Measurements from ENCODE around the gene ASGR2.
"Not testable (repeated sequence)": the region's sequence is repeated elsewhere in the genome, so short reads cannot be mapped to it uniquely, and the experiment has no call there.

The ASGR2 gene

GRCh38 chr17:7114241-7114874 is at the start of gene ASGR2:
ASGR2 (minus strand) TSS chr17:7114822; CDS start chr17:7114240, 582 bp downstream.
- no peak for ATAC-seq
- TF ChIP-seq CSDC2 (CRISPR knock-in tag; IDR thresholded peaks at IDR 0.05): no peak
- TF ChIP-seq ZFP3 (CRISPR knock-in tag; IDR thresholded peaks at IDR 0.05): no peak
- no peak for TF ChIP-seq OSR1 (CRISPR knock-in tag; IDR thresholded peaks at IDR 0.05)
- no peak for TF ChIP-seq ARNTL (CRISPR knock-in tag; IDR thresholded peaks at IDR 0.05; ENCODE audit: borderline replicate concordance, low read depth)
- no peak for TF ChIP-seq ZFP30 (CRISPR knock-in tag; IDR thresholded peaks at IDR 0.05)
- no peak for TF ChIP-seq ISL1 (CRISPR knock-in tag; IDR thresholded peaks at IDR 0.05)
- TF ChIP-seq TCF4 (CRISPR knock-in tag; IDR thresholded peaks at IDR 0.05; ENCODE audit: borderline replicate concordance): no peak
- TF ChIP-seq ZNF70 (CRISPR knock-in tag; IDR thresholded peaks at IDR 0.05): no peak

DNA sequence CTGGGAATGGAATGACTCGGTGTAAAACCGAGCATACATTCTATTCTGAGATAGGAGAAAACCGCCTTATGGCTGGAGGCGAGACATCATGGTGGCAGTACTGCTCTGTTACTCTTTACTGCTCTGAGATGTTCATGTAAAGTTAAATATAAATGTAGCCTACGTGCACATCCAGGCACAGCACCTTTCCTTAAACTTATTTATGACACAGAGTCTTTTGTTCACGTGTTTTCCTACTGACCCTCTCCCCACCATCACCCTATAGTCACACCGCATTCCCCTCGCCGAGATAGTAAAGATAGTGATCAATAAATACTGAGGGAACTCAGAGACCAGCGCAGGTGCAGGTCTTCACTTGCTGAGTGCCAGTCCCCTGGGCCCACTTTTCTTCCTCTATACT is 44.9 kb upstream of the ASGR2 start:
- ATAC-seq: not testable (repeated sequence)

GRCh38 chr17:7158424-7158823 is 43.8 kb upstream of the ASGR2 start:
- not testable (repeated sequence) for ATAC-seq

DNA sequence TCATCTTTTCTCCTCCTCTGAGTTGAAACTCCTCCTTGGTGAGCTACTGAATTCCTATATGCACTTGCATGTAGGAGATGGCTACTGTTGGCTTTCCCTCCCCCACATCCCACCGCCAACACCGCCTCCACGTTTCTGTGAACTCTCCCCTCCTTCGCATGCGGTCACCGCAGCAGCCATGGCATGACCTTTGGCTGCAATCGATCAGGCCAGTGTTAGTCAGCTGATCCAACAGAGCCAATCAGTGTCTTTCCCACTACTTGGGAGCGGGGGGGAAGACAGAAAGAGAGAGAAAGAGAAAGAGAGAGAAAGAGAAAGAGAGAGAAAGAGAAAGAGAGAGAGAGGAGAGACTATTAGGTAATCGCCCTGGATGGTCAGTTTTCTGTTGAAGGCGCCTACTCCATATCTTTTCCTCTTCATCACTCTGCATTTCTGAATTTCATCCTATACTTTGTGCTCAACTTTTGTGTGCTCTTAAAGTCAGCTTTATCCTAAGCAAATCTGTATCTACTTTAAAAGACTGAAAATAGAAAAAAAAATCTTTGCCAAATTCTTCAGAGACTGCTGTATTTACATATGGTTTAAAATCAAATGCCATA is 41.8 kb upstream of the ASGR2 start:
- TF ChIP-seq PATZ1 (CRISPR knock-in tag; IDR thresholded peaks at IDR 0.05; ENCODE audit: borderline replicate concordance) (no peak), TOX (CRISPR knock-in tag; IDR thresholded peaks at IDR 0.05; ENCODE audit: borderline replicate concordance) (no peak), ESRRG (CRISPR knock-in tag; IDR thresholded peaks at IDR 0.05) (no peak)
- TF ChIP-seq, protein P1, sequence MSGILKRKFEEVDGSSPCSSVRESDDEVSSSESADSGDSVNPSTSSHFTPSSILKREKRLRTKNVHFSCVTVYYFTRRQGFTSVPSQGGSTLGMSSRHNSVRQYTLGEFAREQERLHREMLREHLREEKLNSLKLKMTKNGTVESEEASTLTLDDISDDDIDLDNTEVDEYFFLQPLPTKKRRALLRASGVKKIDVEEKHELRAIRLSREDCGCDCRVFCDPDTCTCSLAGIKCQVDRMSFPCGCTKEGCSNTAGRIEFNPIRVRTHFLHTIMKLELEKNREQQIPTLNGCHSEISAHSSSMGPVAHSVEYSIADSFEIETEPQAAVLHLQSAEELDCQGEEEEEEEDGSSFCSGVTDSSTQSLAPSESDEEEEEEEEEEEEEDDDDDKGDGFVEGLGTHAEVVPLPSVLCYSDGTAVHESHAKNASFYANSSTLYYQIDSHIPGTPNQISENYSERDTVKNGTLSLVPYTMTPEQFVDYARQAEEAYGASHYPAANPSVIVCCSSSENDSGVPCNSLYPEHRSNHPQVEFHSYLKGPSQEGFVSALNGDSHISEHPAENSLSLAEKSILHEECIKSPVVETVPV (CRISPR knock-in tag; IDR thresholded peaks at IDR 0.05): no peak

DNA sequence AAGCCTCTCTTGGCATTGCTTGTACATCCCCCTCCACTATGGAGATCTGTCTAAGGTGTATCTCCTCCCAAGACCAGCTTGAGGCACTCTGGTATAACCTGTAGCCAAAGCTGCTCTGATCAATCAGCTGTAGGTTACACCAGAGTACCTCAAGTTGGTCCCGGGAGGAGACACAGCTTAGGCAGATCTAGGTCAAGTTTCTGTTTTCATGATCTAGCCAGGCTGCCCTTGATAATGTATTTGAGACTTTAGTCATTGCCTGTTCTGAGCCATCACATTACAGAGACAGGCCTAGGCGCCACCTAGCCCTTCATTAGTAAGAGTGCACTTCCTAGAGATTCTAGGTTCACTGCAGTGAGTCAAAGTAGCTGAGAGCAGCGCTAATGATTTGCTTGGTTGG is 33.1 kb upstream of the ASGR2 start:
- TF ChIP-seq ZNF70 (CRISPR knock-in tag; IDR thresholded peaks at IDR 0.05) (no peak), RARB (CRISPR knock-in tag; IDR thresholded peaks at IDR 0.05) (no peak), CSDC2 (CRISPR knock-in tag; IDR thresholded peaks at IDR 0.05) (no peak), ZFP30 (CRISPR knock-in tag; IDR thresholded peaks at IDR 0.05) (no peak), ZNF8 (CRISPR knock-in tag; IDR thresholded peaks at IDR 0.05) (no peak), PPARA (CRISPR knock-in tag; IDR thresholded peaks at IDR 0.05; ENCODE audit: borderline replicate concordance) (no peak), ZFP3 (CRISPR knock-in tag; IDR thresholded peaks at IDR 0.05) (no peak), ZNF565 (CRISPR knock-in tag; conservative IDR thresholded peaks at IDR 0.05; ENCODE audit: low read depth) (no peak), TSHZ2 (CRISPR knock-in tag; IDR thresholded peaks at IDR 0.05) (no peak), ARNTL (CRISPR knock-in tag; IDR thresholded peaks at IDR 0.05; ENCODE audit: borderline replicate concordance, low read depth) (no peak), OSR1 (CRISPR knock-in tag; IDR thresholded peaks at IDR 0.05) (no peak), BACH2 (CRISPR knock-in tag; IDR thresholded peaks at IDR 0.05; ENCODE audit: borderline replicate concordance) (no peak), GLIS3 (CRISPR knock-in tag; IDR thresholded peaks at IDR 0.05) (no peak), ISL1 (CRISPR knock-in tag; IDR thresholded peaks at IDR 0.05) (no peak), ESRRG (CRISPR knock-in tag; IDR thresholded peaks at IDR 0.05) (no peak), POU6F1 (CRISPR knock-in tag; IDR thresholded peaks at IDR 0.05; ENCODE audit: borderline replicate concordance, low read depth) (no peak), ZC3H10 (CRISPR knock-in tag; IDR thresholded peaks at IDR 0.05) (no peak)
- TF ChIP-seq, protein P1 (CRISPR knock-in tag; IDR thresholded peaks at IDR 0.05): no peak
- ATAC-seq: peak; percentile 40; the same call in 1 of the 3 replicates

More for the DNA sequence above, 41.8 kb upstream of the ASGR2 start:
- ATAC-seq: no peak
